ENCODE data around the gene CCDC63. TPM values are rescaled to one million over a fixed set of nuclear protein-coding genes. Genes with fewer than 3 reads are reported as not detected.

The CCDC63 gene
- total and polyA plus RNA-seq, 4 donors = not detected

GRCh38 chr12:110940296-110940695 is 93.5 kb downstream of the CCDC63 start:
- H3K9ac ChIP-seq (ENCODE audit: insufficient read depth in 1 of 2, low read length in 2 of 2) = no peak overlapping the region
- no peak for ATAC-seq (ENCODE audit: insufficient read depth, low FRiP score)
- no peak overlapping the region for H3K4me3 ChIP-seq
- DNase-seq = no peak
- no peak overlapping the region for H3K27ac ChIP-seq (ENCODE audit: low read depth in 1 of 2, low read length in 1 of 2)
- peaks cover 0 to 10% (median 7%) of the 10 kb centered on the region in 3 donors for H3K27me3 ChIP-seq (ENCODE audit: control insufficient read depth in 3 of 3, insufficient read depth in 3 of 3, low read length in 2 of 3)
- WGBS, 2 donors = 82 to 92% methylated on average over 4 of the region's 4 CpGs
- H3K36me3 ChIP-seq (ENCODE audit: control insufficient read depth in 4 of 4, insufficient read depth in 4 of 4, low read length in 4 of 4) = no peaks in the 10 kb centered on the region
- peaks cover 0 to 2% (median 0%) of the 10 kb centered on the region in 5 donors for H3K4me1 ChIP-seq (ENCODE audit: control insufficient read depth in 5 of 5, insufficient read depth in 5 of 5, low read length in 5 of 5)
- no peaks in the 10 kb centered on the region for H3K9me3 ChIP-seq (ENCODE audit: control insufficient read depth in 4 of 4, insufficient read depth in 3 of 4, low read length in 3 of 4)
- TF ChIP-seq CTCF (IDR thresholded peaks at IDR 0.05; ENCODE audit: control extremely low read depth, extremely low read depth) = no peak

- H3K9ac ChIP-seq (ENCODE audit: insufficient read depth in 1 of 2, low read length in 2 of 2) = no peak overlapping the region
- ATAC-seq (ENCODE audit: insufficient read depth, low FRiP score) (no peak), DNase-seq (no peak)
Observed at GRCh38 chr12:110940933-110941332, 94.1 kb downstream of the CCDC63 start.

GRCh38 chr12:110941391-110941790 is 94.6 kb downstream of the CCDC63 start:
- no peak for ATAC-seq (ENCODE audit: insufficient read depth, low FRiP score)
- no peak for DNase-seq
- H3K9me3 ChIP-seq (ENCODE audit: control insufficient read depth in 4 of 4, insufficient read depth in 3 of 4, low read length in 3 of 4) = peaks cover 0 to 7% (median 6%) of the 10 kb centered on the region in 4 donors
- no peak overlapping the region for H3K4me3 ChIP-seq
- no peak overlapping the region for H3K9ac ChIP-seq (ENCODE audit: insufficient read depth in 1 of 2, low read length in 2 of 2)
- WGBS, 2 donors = 85 to 94% methylated on average over 6 of the region's 6 CpGs
- peaks cover 0 to 7% (median 4%) of the 10 kb centered on the region in 3 donors for H3K27me3 ChIP-seq (ENCODE audit: control insufficient read depth in 3 of 3, insufficient read depth in 3 of 3, low read length in 2 of 3)
- peaks cover 0 to 2% (median 0%) of the 10 kb centered on the region in 5 donors for H3K4me1 ChIP-seq (ENCODE audit: control insufficient read depth in 5 of 5, insufficient read depth in 5 of 5, low read length in 5 of 5)
- H3K36me3 ChIP-seq (ENCODE audit: control insufficient read depth in 4 of 4, insufficient read depth in 4 of 4, low read length in 4 of 4) = no peaks in the 10 kb centered on the region
- no peak for TF ChIP-seq CTCF (IDR thresholded peaks at IDR 0.05; ENCODE audit: control extremely low read depth, extremely low read depth)
- H3K27ac ChIP-seq (ENCODE audit: low read depth in 1 of 2, low read length in 1 of 2) = no peak overlapping the region

More at GRCh38 chr12:110940933-110941332, 94.1 kb downstream of the CCDC63 start:
- no peak for TF ChIP-seq CTCF (IDR thresholded peaks at IDR 0.05; ENCODE audit: control extremely low read depth, extremely low read depth)
- WGBS, 2 donors = 73 to 77% methylated on average over 7 of the region's 7 CpGs
- H3K27ac ChIP-seq (ENCODE audit: low read depth in 1 of 2, low read length in 1 of 2) = no peak overlapping the region
- H3K36me3 ChIP-seq (ENCODE audit: control insufficient read depth in 4 of 4, insufficient read depth in 4 of 4, low read length in 4 of 4) = no peaks in the 10 kb centered on the region
- no peak overlapping the region for H3K4me3 ChIP-seq
- H3K27me3 ChIP-seq (ENCODE audit: control insufficient read depth in 3 of 3, insufficient read depth in 3 of 3, low read length in 2 of 3) = peaks cover 0 to 7% (median 7%) of the 10 kb centered on the region in 3 donors
- H3K9me3 ChIP-seq (ENCODE audit: control insufficient read depth in 4 of 4, insufficient read depth in 3 of 4, low read length in 3 of 4) = peaks cover 0 to 5% (median 3%) of the 10 kb centered on the region in 4 donors
- H3K4me1 ChIP-seq (ENCODE audit: control insufficient read depth in 5 of 5, insufficient read depth in 5 of 5, low read length in 5 of 5) = peaks cover 0 to 2% (median 0%) of the 10 kb centered on the region in 5 donors

- no peak overlapping the region for H3K4me3 ChIP-seq
- H3K9ac ChIP-seq (ENCODE audit: insufficient read depth in 1 of 2, low read length in 2 of 2) = no peak overlapping the region
- DNase-seq (no peak), ATAC-seq (ENCODE audit: insufficient read depth, low FRiP score) (no peak)
- H3K27me3 ChIP-seq (ENCODE audit: control insufficient read depth in 3 of 3, insufficient read depth in 3 of 3, low read length in 2 of 3) = no peaks in the 10 kb centered on the region
- WGBS, 2 donors = 58 to 70% methylated on average over 2 of the region's 2 CpGs
- TF ChIP-seq CTCF (IDR thresholded peaks at IDR 0.05; ENCODE audit: control extremely low read depth, extremely low read depth) = no peak
- H3K4me1 ChIP-seq (ENCODE audit: control insufficient read depth in 5 of 5, insufficient read depth in 5 of 5, low read length in 5 of 5) = no peaks in the 10 kb centered on the region
- peaks cover 0 to 11% (median 8%) of the 10 kb centered on the region in 4 donors for H3K9me3 ChIP-seq (ENCODE audit: control insufficient read depth in 4 of 4, insufficient read depth in 3 of 4, low read length in 3 of 4)
- no peaks in the 10 kb centered on the region for H3K36me3 ChIP-seq (ENCODE audit: control insufficient read depth in 4 of 4, insufficient read depth in 4 of 4, low read length in 4 of 4)
- no peak overlapping the region for H3K27ac ChIP-seq (ENCODE audit: low read depth in 1 of 2, low read length in 1 of 2)
Observed at GRCh38 chr12:110943373-110943772, 96.6 kb downstream of the CCDC63 start.

Data from lung (tissue), 12 donors.